ENCODE results near the gene NOL6. TPM values are rescaled to one million over a fixed set of nuclear protein-coding genes. Genes with fewer than 3 reads are reported as not detected.
A peak's percentile ranks its signal among the peaks of the same experiment; 100 is the strongest.

NOL6 gene
- polyA plus RNA-seq, 2 of the 4 experiments (the other 2 are of a cell fraction), result 49.5 to 52.0 TPM

DNA sequence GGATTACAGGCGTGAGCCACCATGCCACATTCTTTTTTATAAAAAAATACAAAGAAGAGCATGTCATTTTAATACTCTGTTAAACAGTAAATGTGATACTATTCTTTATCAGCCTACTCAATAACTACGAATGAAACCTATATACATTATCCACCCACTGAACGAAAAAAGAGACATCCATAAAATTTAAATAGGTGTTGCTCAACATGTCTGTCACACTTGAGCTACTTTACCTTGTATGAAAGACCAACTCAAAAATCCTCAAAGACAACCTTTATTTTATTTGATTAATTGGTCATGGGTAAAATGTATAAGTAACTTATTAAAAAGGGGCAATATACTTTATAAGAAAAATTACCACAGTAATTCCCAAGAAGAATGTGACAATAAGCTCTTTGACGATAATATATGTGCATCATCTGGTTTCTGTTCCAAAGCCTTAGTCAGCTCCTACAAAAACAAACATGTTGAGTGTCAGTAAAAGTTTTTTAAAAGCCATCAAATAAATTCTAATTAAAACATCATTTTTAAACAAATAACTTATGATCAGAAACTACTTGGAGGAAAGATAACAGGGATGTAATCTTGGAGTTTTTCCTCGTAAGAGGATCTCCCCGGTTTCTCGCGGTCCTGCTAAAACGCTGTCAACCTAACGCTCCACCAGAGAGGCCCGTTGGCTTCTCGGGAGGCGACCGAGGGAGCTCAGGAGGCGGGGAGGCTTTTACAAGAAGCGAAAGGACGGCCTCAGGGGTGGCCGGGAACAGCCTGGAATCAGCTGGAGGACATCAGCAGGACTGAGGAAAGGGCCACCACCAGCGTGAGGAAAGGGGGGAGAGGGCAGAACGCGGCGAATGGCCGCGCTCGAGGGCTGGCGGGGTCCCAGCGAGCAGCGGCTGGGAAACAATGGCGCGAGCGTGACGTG, 36.8 kb upstream of the NOL6 start (continued):
- no peak for TF ChIP-seq RAD21 (conservative IDR thresholded peaks at IDR 0.05 in 1 of 2, IDR thresholded peaks at IDR 0.05 in 1 of 2)
- TF ChIP-seq PHF8 (IDR thresholded peaks at IDR 0.05; ENCODE audit: borderline replicate concordance, low read depth), result peak; percentile 94
- TF ChIP-seq ZNF302 (CRISPR knock-in tag; IDR thresholded peaks at IDR 0.05), result no peak
- no peak for TF ChIP-seq NPAS2 (CRISPR knock-in tag; IDR thresholded peaks at IDR 0.05; ENCODE audit: borderline replicate concordance)
- TF ChIP-seq RNF2 (IDR thresholded peaks at IDR 0.05; ENCODE audit: borderline replicate concordance, low read depth), result no peak
- no peak for TF ChIP-seq MAZ (IDR thresholded peaks at IDR 0.05; ENCODE audit: borderline replicate concordance, low read depth, low read length)
- TF ChIP-seq TP53 (CRISPR knock-in tag; IDR thresholded peaks at IDR 0.05), result no peak
- TF ChIP-seq, protein P1, sequence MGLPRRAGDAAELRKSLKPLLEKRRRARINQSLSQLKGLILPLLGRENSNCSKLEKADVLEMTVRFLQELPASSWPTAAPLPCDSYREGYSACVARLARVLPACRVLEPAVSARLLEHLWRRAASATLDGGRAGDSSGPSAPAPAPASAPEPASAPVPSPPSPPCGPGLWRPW (IDR thresholded peaks at IDR 0.05), result no peak
- no peak for TF ChIP-seq POLR2AphosphoS2 (conservative IDR thresholded peaks at IDR 0.05; ENCODE audit: low read length)
- no peak; the same call in 1 of the 2 replicates for TF ChIP-seq PBX3 (IDR thresholded peaks at IDR 0.05)
- no peak for TF ChIP-seq HDAC2 (IDR thresholded peaks at IDR 0.05)
- no peak for TF ChIP-seq SREBF2 (IDR thresholded peaks at IDR 0.05)
- TF ChIP-seq HOXA7 (CRISPR knock-in tag; IDR thresholded peaks at IDR 0.05), result no peak

DNA sequence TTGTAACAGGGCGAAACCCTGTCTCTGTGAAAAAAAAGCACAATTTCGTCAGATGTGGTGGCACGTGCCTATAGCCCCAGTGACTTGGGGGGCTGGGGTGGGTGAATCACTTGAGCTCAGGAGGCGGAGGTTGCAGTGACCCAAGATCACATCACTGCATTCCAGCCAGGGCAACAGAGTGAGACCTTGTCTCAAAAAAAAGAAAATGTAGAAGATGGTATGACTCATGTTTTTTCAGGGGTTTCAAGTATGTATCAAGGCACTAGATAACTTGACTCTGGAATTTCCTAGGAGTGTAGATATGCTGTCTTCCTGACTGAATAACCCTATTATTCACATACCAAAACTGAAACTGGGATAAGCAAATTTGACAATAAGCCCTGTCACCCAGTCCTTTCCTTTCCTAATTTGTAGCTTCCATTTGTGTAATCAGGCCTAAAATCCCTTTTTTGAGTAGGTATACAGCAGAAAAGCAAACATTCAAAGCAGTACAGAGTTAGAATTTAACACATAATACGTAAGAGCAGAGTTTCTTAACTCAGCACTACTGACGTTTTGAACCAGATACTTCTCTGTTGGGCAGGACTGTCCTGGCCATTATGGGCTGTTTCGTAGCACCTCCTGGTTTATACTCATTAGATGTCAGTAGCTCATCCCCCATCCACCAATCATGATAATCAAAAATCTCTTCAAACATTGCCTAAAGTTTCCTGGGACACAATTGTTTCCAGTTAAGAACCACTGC, 33.1 kb upstream of the NOL6 start:
- WGBS (ENCODE audit: missing lambda C conversion rate), result 10% methylated on average over 7 of the region's 7 CpGs
- CTCF ChIA-PET, result interaction anchor here (1.1 to 2.3 kb wide), 2 partner anchors 11 to 17 kb away, joined by 5 to 14 read pairs; partner anchors contain the start of gene ANKRD18B
- peak; percentile 85 to 89 for ATAC-seq
- Histone ChIP-seq H3K9me3 (no peaks in the 10 kb centered on the region), H3K4me1 (peaks cover 39% of the 10 kb centered on the region), H3K27ac (peak overlapping the region; percentile 81 to 90), H3K4me3 (peak overlapping the region; percentile 14; the same call in 2 of the 3 replicates), H3K4me2 (peak overlapping the region; percentile 78)
- POLR2A ChIA-PET, result interaction anchor here (0.6 to 1.4 kb wide), 3 partner anchors 17 to 391 kb away, joined by 5 to 9 read pairs (median 7); partner anchors contain the start of genes ANKRD18B and NOL6
- peak; percentile 13 for FAIRE-seq
- peak in 1 of 2 experiments; percentile 90 for DNase-seq (ENCODE audit: low read depth in 1 of 2, low spot score in 1 of 2)
- TF ChIP-seq MAFK (IDR thresholded peaks at IDR 0.05; ENCODE audit: partially characterized antibody) (peak; percentile 18), JUNB (IDR thresholded peaks at IDR 0.05) (peak; percentile 81), FOXS1 (CRISPR knock-in tag; IDR thresholded peaks at IDR 0.05) (no peak), JUN (IDR thresholded peaks at IDR 0.05) (peak in 1 of 2 experiments; percentile 63; a peak in 2 of 5 replicates), RAD21 (conservative IDR thresholded peaks at IDR 0.05 in 1 of 2, IDR thresholded peaks at IDR 0.05 in 1 of 2) (0 out of 5 replicates have a peak, but pooled peaks of 1 of the 2 experiments have one; percentile 17), CEBPB (IDR thresholded peaks at IDR 0.05) (peak in 1 of 2 experiments; percentile 79; a peak in 2 of 4 replicates), HOXA7 (CRISPR knock-in tag; IDR thresholded peaks at IDR 0.05) (no peak), KDM1A (IDR thresholded peaks at IDR 0.05; ENCODE audit: low read depth) (no peak), BHLHE40 (IDR thresholded peaks at IDR 0.05; ENCODE audit: low read depth, low read length) (peak; percentile 96), EP300 (IDR thresholded peaks at IDR 0.05) (peak; percentile 42 to 71; a peak in 2 of 5 replicates), POLR2AphosphoS2 (conservative IDR thresholded peaks at IDR 0.05; ENCODE audit: low read length) (no peak), HMGXB4 (CRISPR knock-in tag; IDR thresholded peaks at IDR 0.05; ENCODE audit: borderline replicate concordance) (no peak), GATA3 (IDR thresholded peaks at IDR 0.05; ENCODE audit: borderline replicate concordance) (peak; percentile 49; the same call in 1 of the 2 replicates), HEYL (CRISPR knock-in tag; IDR thresholded peaks at IDR 0.05) (no peak), BCL3 (IDR thresholded peaks at IDR 0.05) (0 out of 3 replicates have a peak, but pooled peaks have one; percentile 56), USF2 (IDR thresholded peaks at IDR 0.05) (peak; percentile 64), NFE2L2 (conservative IDR thresholded peaks at IDR 0.05; ENCODE audit: low read length) (no peak), NPAS2 (CRISPR knock-in tag; IDR thresholded peaks at IDR 0.05; ENCODE audit: borderline replicate concordance) (no peak), FOSL2 (IDR thresholded peaks at IDR 0.05) (peak; percentile 80), FOSL2 (CRISPR knock-in tag; IDR thresholded peaks at IDR 0.05) (peak; percentile 95)
- TF ChIP-seq, protein P2, sequence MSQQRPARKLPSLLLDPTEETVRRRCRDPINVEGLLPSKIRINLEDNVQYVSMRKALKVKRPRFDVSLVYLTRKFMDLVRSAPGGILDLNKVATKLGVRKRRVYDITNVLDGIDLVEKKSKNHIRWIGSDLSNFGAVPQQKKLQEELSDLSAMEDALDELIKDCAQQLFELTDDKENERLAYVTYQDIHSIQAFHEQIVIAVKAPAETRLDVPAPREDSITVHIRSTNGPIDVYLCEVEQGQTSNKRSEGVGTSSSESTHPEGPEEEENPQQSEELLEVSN (IDR thresholded peaks at IDR 0.05; ENCODE audit: borderline replicate concordance, low read depth), result no peak
